ENCODE data around the gene POU5F2.

The POU5F2 gene

GRCh38 chr5:93716453-93716852 lies 24.9 kb downstream of the POU5F2 start:
- no peak for DNase-seq (ENCODE audit: low read depth in 3 of 3)

GRCh38 chr5:93715761-93716160 lies 25.6 kb downstream of the POU5F2 start:
- no peak for DNase-seq (ENCODE audit: low read depth in 3 of 3)

GRCh38 chr5:93715327-93715726 lies 26.1 kb downstream of the POU5F2 start:
- no peak for DNase-seq (ENCODE audit: low read depth in 3 of 3)

- DNase-seq (ENCODE audit: low read depth in 3 of 3): no peak
These were observed 33.0 kb downstream of the POU5F2 start for GRCh38 chr5:93708442-93708841.

GRCh38 chr5:93705896-93706295 lies 35.5 kb downstream of the POU5F2 start:
- no peak for DNase-seq (ENCODE audit: low read depth in 3 of 3)

GRCh38 chr5:93704996-93705395 lies 36.4 kb downstream of the POU5F2 start:
- DNase-seq (ENCODE audit: low read depth in 3 of 3): no peak

- DNase-seq (ENCODE audit: low read depth in 3 of 3): no peak
These were observed 49.4 kb downstream of the POU5F2 start for GRCh38 chr5:93691997-93692396.

Measured in stimulated activated CD4-positive, alpha-beta T cell treated with anti-CD3 and anti-CD28 coated beads, TNF-alpha, amount 100 ng/mL, for 48 hours (primary cell).